ENCODE data around the gene EPC1.
"Not testable (repeated sequence)": the region's sequence is repeated elsewhere in the genome, so short reads cannot be mapped to it uniquely, and the experiment has no call there.

Gene EPC1

DNA sequence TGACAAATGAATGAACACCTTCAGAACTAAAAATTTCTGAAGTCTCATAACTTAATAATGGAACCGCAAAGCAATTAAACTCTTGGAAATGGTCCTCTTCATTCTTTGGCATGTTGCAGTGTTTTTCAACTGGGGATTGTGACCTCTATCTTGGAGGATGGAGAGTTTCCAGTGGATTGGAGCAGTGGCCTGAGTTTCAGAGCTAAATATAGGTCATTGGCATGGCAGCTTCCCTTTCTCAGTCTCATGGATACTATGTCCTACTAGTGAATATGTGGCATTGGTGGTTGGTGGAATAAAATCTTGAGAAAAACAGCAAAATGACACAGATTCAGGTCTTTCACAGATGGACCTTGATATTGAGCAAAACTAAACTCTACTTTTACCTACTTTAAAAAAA, 24.1 kb upstream of the EPC1 start:
- H3K27ac ChIP-seq: peak overlapping the region in 1 of 2 donors; percentile 29
- TF ChIP-seq, protein P1, sequence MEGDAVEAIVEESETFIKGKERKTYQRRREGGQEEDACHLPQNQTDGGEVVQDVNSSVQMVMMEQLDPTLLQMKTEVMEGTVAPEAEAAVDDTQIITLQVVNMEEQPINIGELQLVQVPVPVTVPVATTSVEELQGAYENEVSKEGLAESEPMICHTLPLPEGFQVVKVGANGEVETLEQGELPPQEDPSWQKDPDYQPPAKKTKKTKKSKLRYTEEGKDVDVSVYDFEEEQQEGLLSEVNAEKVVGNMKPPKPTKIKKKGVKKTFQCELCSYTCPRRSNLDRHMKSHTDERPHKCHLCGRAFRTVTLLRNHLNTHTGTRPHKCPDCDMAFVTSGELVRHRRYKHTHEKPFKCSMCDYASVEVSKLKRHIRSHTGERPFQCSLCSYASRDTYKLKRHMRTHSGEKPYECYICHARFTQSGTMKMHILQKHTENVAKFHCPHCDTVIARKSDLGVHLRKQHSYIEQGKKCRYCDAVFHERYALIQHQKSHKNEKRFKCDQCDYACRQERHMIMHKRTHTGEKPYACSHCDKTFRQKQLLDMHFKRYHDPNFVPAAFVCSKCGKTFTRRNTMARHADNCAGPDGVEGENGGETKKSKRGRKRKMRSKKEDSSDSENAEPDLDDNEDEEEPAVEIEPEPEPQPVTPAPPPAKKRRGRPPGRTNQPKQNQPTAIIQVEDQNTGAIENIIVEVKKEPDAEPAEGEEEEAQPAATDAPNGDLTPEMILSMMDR (IDR thresholded peaks at IDR 0.05): no peak
- no peak for DNase-seq (ENCODE audit: low spot score)
- H3K4me3 ChIP-seq: no peak overlapping the region

DNA sequence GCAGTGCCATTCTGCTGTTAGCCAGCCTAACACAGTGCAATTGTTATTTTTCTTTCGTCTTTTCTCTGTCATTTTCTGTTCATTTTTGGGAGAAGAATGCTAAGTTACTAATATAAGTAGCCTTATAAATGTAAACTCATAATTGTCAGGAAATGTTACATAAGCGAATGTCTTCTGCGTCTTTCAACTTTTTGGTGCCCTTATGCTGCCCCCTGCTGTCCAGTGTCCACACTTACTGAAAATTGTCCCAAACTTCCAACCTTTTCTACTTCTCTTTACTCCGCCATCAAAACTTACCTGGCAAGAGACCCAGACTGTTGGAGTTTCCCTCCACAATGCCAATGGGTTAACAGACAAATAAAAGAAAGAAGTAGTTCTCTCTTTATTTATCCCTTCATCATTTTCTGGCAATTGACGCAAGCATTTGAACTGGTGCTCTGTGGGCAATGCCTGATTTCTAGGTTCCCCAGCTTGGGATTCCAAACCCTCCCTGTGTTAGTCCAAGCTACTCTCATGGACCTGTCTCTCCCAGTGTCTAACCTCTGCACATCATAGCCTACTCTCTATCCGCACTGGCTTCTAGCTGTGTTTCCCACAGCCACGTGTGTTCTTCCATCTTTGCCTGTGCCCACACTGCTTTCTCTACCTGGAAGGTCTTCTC, 21.0 kb upstream of the EPC1 start:
- peak overlapping the region in 1 of 2 donors; percentile 1 for H3K27ac ChIP-seq
- peak overlapping the region; percentile 42 for H3K4me3 ChIP-seq
- no peak for DNase-seq (ENCODE audit: low spot score)
- TF ChIP-seq, protein P1 (IDR thresholded peaks at IDR 0.05): peak; percentile 44

DNA sequence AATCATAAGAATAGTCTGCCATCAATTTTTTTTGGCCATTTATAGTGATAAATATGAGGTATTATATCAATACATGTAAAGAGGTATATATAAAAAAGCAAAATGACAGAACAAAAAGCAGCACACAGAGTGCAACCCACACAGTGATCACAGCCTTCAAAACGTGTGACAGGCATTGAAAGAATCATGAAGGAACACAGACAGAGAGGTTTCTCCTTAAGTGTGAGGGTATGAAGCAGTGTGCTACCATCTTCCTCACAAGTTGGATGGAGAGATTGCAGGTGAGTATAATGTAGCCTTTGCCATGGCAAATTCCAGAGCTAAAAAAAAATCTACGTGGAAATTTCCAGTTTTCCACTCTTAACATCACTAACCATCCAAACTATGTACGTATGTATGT, 19.6 kb upstream of the EPC1 start:
- no peak for DNase-seq (ENCODE audit: low spot score)
- TF ChIP-seq, protein P1 (IDR thresholded peaks at IDR 0.05): no peak
- Histone ChIP-seq H3K27ac (no peak overlapping the region), H3K4me3 (no peak overlapping the region)

DNA sequence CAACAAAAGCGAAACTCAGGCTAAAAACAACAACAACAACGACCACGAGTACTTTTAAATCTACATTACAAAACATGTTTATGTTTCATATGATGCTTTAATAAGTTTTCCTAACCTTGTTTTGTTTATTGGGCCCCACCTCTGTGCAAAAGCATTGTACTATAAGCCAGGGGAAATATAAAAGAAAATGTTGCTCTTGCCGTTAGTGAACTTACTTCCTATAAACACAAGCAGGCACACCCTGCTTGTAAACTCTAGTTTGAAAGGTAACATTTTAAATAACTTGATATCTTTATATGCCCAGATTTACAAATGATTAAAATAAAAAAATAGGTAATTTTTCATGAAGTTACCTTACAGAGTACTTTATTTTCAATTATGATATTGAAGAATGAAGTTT, 19.2 kb upstream of the EPC1 start:
- no peak overlapping the region for H3K27ac ChIP-seq
- no peak for DNase-seq (ENCODE audit: low spot score)
- TF ChIP-seq, protein P1 (IDR thresholded peaks at IDR 0.05): no peak
- H3K4me3 ChIP-seq: no peak overlapping the region

DNA sequence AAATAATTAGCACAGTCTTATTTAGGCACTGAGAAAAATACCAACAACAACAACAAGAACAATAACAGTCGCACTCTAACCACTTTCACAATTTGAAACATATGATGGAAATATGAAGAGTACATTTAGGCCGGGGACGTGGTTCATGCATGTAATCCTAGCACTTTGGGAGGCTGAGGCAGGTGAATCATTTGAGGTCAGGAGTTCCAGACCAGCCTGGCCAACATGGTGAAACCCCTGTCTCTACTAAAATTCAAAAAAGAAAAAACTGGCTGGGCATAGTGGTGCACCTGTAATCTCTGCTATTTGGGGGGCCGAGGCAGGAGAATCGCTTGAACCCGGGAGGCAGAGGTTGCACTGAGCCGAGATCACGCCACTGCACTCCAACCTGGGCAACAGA, 18.4 kb upstream of the EPC1 start:
- not testable (repeated sequence) for DNase-seq (ENCODE audit: low spot score); H3K27ac ChIP-seq; H3K4me3 ChIP-seq

DNA sequence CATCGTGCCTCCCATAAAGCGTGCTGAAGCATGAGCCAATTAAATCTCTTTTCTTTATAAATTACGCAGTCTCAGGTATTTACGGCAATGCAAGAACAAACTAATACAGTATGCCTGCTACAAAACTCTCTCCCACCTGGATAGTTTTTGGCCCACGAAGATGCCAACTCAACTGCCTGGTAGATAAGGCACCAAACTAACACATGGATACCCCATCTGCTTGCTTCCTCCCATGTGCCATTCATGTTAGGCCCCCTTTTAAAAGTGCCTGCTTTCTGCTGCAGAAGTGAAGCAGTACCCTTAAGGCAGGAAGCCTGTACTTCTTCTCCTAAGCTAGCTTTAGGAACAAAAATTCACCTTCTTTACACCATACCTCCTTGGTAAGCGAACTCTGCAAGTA, 15.6 kb upstream of the EPC1 start:
- Histone ChIP-seq H3K4me3 (no peak overlapping the region), H3K27ac (no peak overlapping the region)
- no peak for DNase-seq (ENCODE audit: low spot score)
- TF ChIP-seq, protein P1 (IDR thresholded peaks at IDR 0.05): no peak

DNA sequence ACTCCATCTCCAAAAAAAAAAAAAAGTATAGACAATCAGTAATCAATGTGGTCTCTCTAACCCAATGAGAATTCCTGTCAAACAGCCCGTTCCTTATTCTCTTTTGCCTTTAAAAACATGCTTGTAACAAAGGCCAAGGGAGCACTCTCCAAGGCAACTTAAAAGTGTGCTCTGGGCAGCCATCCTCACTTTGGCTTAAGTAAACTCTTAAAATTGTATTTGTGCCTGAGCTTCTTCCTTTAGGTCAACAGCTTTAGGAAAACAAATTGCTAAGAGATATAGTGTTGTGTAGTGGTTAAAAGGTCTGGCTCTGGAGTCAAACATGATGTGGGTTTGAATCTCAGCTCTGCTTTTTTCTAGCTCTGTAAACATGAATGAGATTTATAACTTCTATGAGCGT, 13.9 kb upstream of the EPC1 start:
- no peak overlapping the region for H3K27ac ChIP-seq
- DNase-seq (ENCODE audit: low spot score): no peak
- TF ChIP-seq, protein P1 (IDR thresholded peaks at IDR 0.05): no peak
- H3K4me3 ChIP-seq: no peak overlapping the region

Measured in coronary artery (tissue), 2 donors.